Middle frontal gyrus (tissue), 1 donor: ENCODE measurements around the gene TNRC6A.

ENCODE experiments used
- DNase-seq: peaks from one replicate; pipeline ENCODE4 v3.0.0-alpha.2; 2015; ENCODE audit warnings: low spot score; ENCODE audit errors: extremely low spot score

The TNRC6A gene

GRCh38 chr16:24869033-24869432 is 139.6 kb downstream of the TNRC6A start:
- DNase-seq = no peak

- no peak for DNase-seq
These were observed 142.4 kb downstream of the TNRC6A start for GRCh38 chr16:24871891-24872290.

- no peak for DNase-seq
These were observed 143.6 kb downstream of the TNRC6A start for GRCh38 chr16:24873028-24873427.

- DNase-seq = no peak
These were observed 146.0 kb downstream of the TNRC6A start for GRCh38 chr16:24875466-24875865.
